K562 (cell line): Measurements from ENCODE around the gene NTN1. TPM values are rescaled to one million over a fixed set of nuclear protein-coding genes. Genes with fewer than 3 reads are reported as not detected.

ENCODE experiments used
- ATAC-seq: fragments of 200-7000 bp; cut with Tn5 transposase; 3 replicates; pipeline ENCODE4 v1.9.1; 2020; ENCODE audit warnings: moderate library complexity
- BruUV-seq: library from RNA; stranded (reverse); fragments of 400-500 nt; replicated peaks from 2 replicates; lab custom pipeline; 2021; lab: Mats Ljungman, UMichigan
- CTCF ChIA-PET: fragments of 300-600 bp; formaldehyde crosslinking; extraction: SDS; loops from one replicate; lab custom pipeline; 2021; ENCODE audit warnings: low intra/inter-chr PET ratio; lab: Yijun Ruan, JAX
- POLR2A ChIA-PET: fragments of 300-600, 350-650 bp; sonication (Branson Sonifier 250); formaldehyde crosslinking; extraction: SDS; loops from one replicate; lab custom pipeline; 2021; ENCODE audit warnings: antibody characterized with exemption, inconsistent platforms; lab: Yijun Ruan, JAX
- DNase-seq, 4 experiments: peaks; one replicate each; pipeline versions ENCODE4 v3.0.0 to v3.0.0-alpha.2; 2011 to 2018; ENCODE audit warnings: low spot score in 3 of 4, mixed read lengths in 3 of 4; ENCODE audit errors: extremely low read depth in 1 of 4
- FAIRE-seq: peaks from 2 replicates; lab custom pipeline; 2011; peaks lifted over from hg19 to GRCh38; lab: Jason Lieb, UNC
- H2AFZ ChIP-seq: 2 replicates; pipeline ENCODE4 v1.6.0; 2011; ENCODE audit warnings: low read depth, low read length, control low read depth, inconsistent platforms
- H3K27ac ChIP-seq: fragments of 200-600 bp; 3 replicates; pipeline ENCODE4 v1.8.0; 2011; ENCODE audit warnings: low read depth, mild to moderate bottlenecking, control low read depth, inconsistent platforms, low read length, moderate library complexity, mixed read lengths; ENCODE audit errors: extremely low read depth
- H3K27me3 ChIP-seq, 2 experiments: fragments of 300-600 bp in 1 of 2; 2 replicates in 1 of 2; 3 replicates in 1 of 2; pipeline versions ENCODE4 v1.6.0 to v1.8.0; 2011; ENCODE audit warnings: inconsistent platforms in 2 of 2, low read length in 2 of 2, mild to moderate bottlenecking in 1 of 2, mixed read lengths in 1 of 2, moderate library complexity in 1 of 2; ENCODE audit not compliant: control insufficient read depth in 2 of 2, insufficient read depth in 2 of 2
- H3K36me3 ChIP-seq: fragments of 300-600 bp; 3 replicates; pipeline ENCODE4 v1.8.0; 2011; ENCODE audit warnings: mild to moderate bottlenecking, low read length, inconsistent platforms; ENCODE audit not compliant: control insufficient read depth, insufficient read depth
- H3K4me1 ChIP-seq, 2 experiments: fragments of 200-600 bp in 1 of 2; replicated peaks in 1 of 2; 2 replicates in 1 of 2; 3 replicates in 1 of 2; pipeline versions ENCODE4 v1.5.1 to v1.8.0; 2011; ENCODE audit warnings: inconsistent platforms in 2 of 2, low read length in 2 of 2, mild to moderate bottlenecking in 1 of 2, mixed read lengths in 1 of 2, moderate library complexity in 1 of 2; ENCODE audit not compliant: control insufficient read depth in 2 of 2, insufficient read depth in 2 of 2
- H3K4me2 ChIP-seq: 2 replicates; pipeline ENCODE4 v1.6.1; 2011; ENCODE audit warnings: low read length, control low read depth, inconsistent platforms, mixed read lengths; ENCODE audit not compliant: insufficient read depth
- H3K4me3 ChIP-seq: fragments of 200-600 bp; sonication (generic), shearing (Covaris generic); 2 replicates; pipeline ENCODE4 v1.5.1; 2016; ENCODE audit warnings: control low read depth, inconsistent platforms
- H3K79me2 ChIP-seq: fragments of 200-600 bp; 3 replicates; pipeline ENCODE4 v1.8.0; 2011; ENCODE audit warnings: low read length, inconsistent platforms; ENCODE audit not compliant: control insufficient read depth, insufficient read depth
- H3K9ac ChIP-seq, 2 experiments: 2 replicates each; pipeline versions ENCODE4 v1.6.0 to v1.6.1; 2011; ENCODE audit warnings: low read depth in 2 of 2, low read length in 2 of 2, control low read depth in 1 of 2, inconsistent platforms in 1 of 2, mild to moderate bottlenecking in 1 of 2, mixed read lengths in 1 of 2; ENCODE audit not compliant: insufficient read depth in 1 of 2
- H3K9me1 ChIP-seq: one replicate; pipeline ENCODE4 v1.6.0; 2011; ENCODE audit warnings: inconsistent platforms, mild to moderate bottlenecking, low read length, moderate library complexity; ENCODE audit not compliant: control insufficient read depth, insufficient read depth
- H3K9me3 ChIP-seq: replicated peaks from 2 replicates; pipeline ENCODE4 v1.5.1; 2011; ENCODE audit warnings: low read depth, low read length, inconsistent platforms; ENCODE audit not compliant: control insufficient read depth, insufficient read depth
- H4K20me1 ChIP-seq: replicated peaks from 2 replicates; pipeline ENCODE4 v1.6.1; 2011; ENCODE audit warnings: low read length, inconsistent platforms, mixed read lengths; ENCODE audit not compliant: control insufficient read depth, insufficient read depth
- ATF1 ChIP-seq, 2 experiments: fragments of 450-650 bp in 1 of 2; IDR thresholded peaks; 2 replicates each; pipeline ENCODE4 v1.6.1; 2016; ENCODE audit warnings: missing compliant biosample characterization in 1 of 2, missing genetic modification characterization in 1 of 2
- ATF7 ChIP-seq: fragments of 450-650 bp; IDR thresholded peaks from 2 replicates; pipeline ENCODE4 v1.7.1; 2014; ENCODE audit warnings: mild to moderate bottlenecking, moderate library complexity
- CREM ChIP-seq: IDR thresholded peaks from 2 replicates; pipeline ENCODE4 v1.6.1; 2014; ENCODE audit warnings: antibody characterized with exemption, low read depth
- FOXA3 ChIP-seq, 2 experiments: fragments of 450-650 bp in 1 of 2; sonication (generic) in 1 of 2; formaldehyde crosslinking; IDR thresholded peaks in 1 of 2; conservative IDR thresholded peaks in 1 of 2; 2 replicates each; pipeline versions ENCODE4 v1.4.0 to v1.8.0; 2020 to 2022; ENCODE audit warnings: mild to moderate bottlenecking in 2 of 2, missing genetic modification reagents in 1 of 2
- JUND ChIP-seq, 2 experiments: IDR thresholded peaks; 2 replicates in 1 of 2; 3 replicates in 1 of 2; pipeline ENCODE4 v1.6.1; 2011; ENCODE audit warnings: borderline replicate concordance in 2 of 2, low read depth in 2 of 2, low read length in 2 of 2, improper control_type of control experiment in 1 of 2, missing biosample characterization in 1 of 2, missing genetic modification characterization in 1 of 2, missing genetic modification reagents in 1 of 2
- MEF2A ChIP-seq: IDR thresholded peaks from 2 replicates; pipeline ENCODE4 v1.6.1; 2011; ENCODE audit warnings: low read depth, mild to moderate bottlenecking, low read length, moderate library complexity; ENCODE audit not compliant: control insufficient read depth
- PHB ChIP-seq: fragments of 250-450 bp; sonication (Bioruptor Pico); IDR thresholded peaks from 2 replicates; pipeline ENCODE4 v1.5.0; 2021
- POLR2G ChIP-seq: fragments of 200-400 bp; formaldehyde crosslinking; IDR thresholded peaks from 2 replicates; pipeline ENCODE4 v1.6.1; 2017; ENCODE audit warnings: low read depth, mild to moderate bottlenecking, antibody characterized with exemption, low read length, moderate library complexity
- SMAD2 ChIP-seq: fragments of 150-350 bp; IDR thresholded peaks from 2 replicates; pipeline ENCODE4 v1.6.1; 2014; ENCODE audit warnings: low read depth, mild to moderate bottlenecking, low read length
- TCF7 ChIP-seq: sonication (generic); IDR thresholded peaks from 2 replicates; pipeline ENCODE4 v1.6.1; 2016; ENCODE audit warnings: antibody characterized with exemption, borderline replicate concordance
- ZNF24 ChIP-seq: fragments of 450-650 bp; IDR thresholded peaks from 2 replicates; pipeline ENCODE4 v1.6.1; 2016
- WGBS: fragments of 100-300 bp; shearing (Covaris generic); methylation state at CpG from one replicate; pipeline ENCODE4 v1.1.6; 2016; ENCODE audit warnings: low coverage, mixed read lengths; ENCODE audit not compliant: insufficient coverage; ENCODE audit errors: missing lambda C conversion rate; 5-methylcytosine and 5-hydroxymethylcytosine counted together
- in situ Hi-C: fragments of 300-500 bp; cut with MboI; formaldehyde crosslinking; loops from 4 replicates; pipeline ENCODE4 v1.15.0; 2018; ENCODE audit warnings: inconsistent platforms, mixed read lengths
- intact Hi-C: fragments of 100-400 bp; cut with micrococcal nuclease; formaldehyde crosslinking; loops from 2 replicates; pipeline ENCODE4 v1.14.2; 2022
- polyA plus RNA-seq, 8 experiments: library from polyadenylated mRNA; depleted of rRNA in 4 of 8; stranded (reverse) in 5 of 8; unstranded in 3 of 8; fragments of >200 nt; fragmentation: Nextera tagmentation in 2 of 8; fragmentation: Illumina TruSeq in 1 of 8; extraction: Ambion mirVana in 2 of 8; extraction: Trizol in 1 of 8; gene quantifications; 2 replicates each; pipeline versions ENCODE4 v1.2.1 to v1.2.3, GENCODE V29; 2011 to 2014; ENCODE audit warnings: inconsistent platforms in 1 of 8, missing spikeins in 1 of 8
- total RNA-seq, 7 experiments: library from RNA; depleted of rRNA in 6 of 7; stranded (reverse); fragments of >200 nt in 6 of 7; fragmentation: Illumina TruSeq in 2 of 7; extraction: Trizol in 2 of 7; gene quantifications; 2 replicates each; pipeline versions ENCODE4 v1.2.1 to v1.2.3, GENCODE V29; 2011 to 2021; ENCODE audit warnings: low replicate concordance in 1 of 7
- TF ChIP-seq, protein P1 (sequence below): fragments of 200-800 bp; sonication (Bioruptor generic); IDR thresholded peaks from 2 replicates; pipeline ENCODE4 v1.6.1; 2017; ENCODE audit warnings: missing genetic modification characterization, missing compliant biosample characterization
- TF ChIP-seq, protein P2 (sequence below): sonication (generic); formaldehyde crosslinking; IDR thresholded peaks from 2 replicates; pipeline ENCODE4 v1.8.0; 2022; ENCODE audit warnings: missing genetic modification reagents, mild to moderate bottlenecking, moderate library complexity, borderline replicate concordance

Gene NTN1
- total and polyA plus RNA-seq, 9 of the 15 experiments (the other 6 are each of a cell fraction or from before 2014, with no cell fraction given), result 0.02 TPM; not detected in 8

DNA sequence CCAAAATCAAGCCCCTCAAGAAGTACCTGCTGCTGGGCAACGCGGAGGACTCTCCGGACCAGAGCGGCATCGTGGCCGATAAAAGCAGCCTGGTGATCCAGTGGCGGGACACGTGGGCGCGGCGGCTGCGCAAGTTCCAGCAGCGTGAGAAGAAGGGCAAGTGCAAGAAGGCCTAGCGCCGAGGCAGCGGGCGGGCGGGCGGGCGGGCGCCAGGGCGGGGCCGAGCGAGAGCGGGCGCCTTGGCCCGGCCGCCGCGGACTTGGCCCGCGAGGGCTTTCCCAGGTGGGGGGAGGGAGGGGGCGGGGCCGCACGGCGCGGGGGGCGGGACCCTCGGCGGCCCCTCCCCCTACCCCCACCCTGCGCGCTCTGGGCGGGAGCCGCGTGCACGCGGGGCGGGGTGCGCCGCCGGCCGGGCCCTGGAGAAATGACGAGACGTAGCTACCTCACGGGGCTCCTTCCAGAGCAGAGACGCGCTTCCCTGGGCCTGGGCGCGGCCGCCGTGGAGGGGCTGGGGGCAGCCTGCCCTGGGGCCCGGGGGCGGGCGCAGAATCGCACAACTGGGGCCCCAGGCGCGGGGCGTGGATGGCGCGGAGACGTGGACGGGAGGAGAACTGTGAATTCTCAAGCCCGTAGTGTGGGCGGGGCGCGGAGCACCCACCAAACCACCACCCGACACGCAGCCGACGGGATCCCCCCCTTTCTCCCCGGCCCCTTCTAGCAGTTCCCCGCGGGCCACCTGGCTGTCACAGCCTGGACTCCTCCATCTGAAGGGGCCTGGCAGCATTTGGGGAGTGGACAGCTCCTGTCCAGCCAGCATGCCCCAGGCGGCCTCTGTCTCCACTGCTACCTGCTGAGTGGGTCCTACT is 218.7 kb downstream of the NTN1 start (continued):
- TF ChIP-seq ATF1 (CRISPR knock-in tag; IDR thresholded peaks at IDR 0.05) (no peak), ATF1 (tag; IDR thresholded peaks at IDR 0.05) (no peak)
- TF ChIP-seq, protein P1, sequence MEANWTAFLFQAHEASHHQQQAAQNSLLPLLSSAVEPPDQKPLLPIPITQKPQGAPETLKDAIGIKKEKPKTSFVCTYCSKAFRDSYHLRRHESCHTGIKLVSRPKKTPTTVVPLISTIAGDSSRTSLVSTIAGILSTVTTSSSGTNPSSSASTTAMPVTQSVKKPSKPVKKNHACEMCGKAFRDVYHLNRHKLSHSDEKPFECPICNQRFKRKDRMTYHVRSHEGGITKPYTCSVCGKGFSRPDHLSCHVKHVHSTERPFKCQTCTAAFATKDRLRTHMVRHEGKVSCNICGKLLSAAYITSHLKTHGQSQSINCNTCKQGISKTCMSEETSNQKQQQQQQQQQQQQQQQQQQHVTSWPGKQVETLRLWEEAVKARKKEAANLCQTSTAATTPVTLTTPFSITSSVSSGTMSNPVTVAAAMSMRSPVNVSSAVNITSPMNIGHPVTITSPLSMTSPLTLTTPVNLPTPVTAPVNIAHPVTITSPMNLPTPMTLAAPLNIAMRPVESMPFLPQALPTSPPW (CRISPR knock-in tag), result peak; percentile 81

DNA sequence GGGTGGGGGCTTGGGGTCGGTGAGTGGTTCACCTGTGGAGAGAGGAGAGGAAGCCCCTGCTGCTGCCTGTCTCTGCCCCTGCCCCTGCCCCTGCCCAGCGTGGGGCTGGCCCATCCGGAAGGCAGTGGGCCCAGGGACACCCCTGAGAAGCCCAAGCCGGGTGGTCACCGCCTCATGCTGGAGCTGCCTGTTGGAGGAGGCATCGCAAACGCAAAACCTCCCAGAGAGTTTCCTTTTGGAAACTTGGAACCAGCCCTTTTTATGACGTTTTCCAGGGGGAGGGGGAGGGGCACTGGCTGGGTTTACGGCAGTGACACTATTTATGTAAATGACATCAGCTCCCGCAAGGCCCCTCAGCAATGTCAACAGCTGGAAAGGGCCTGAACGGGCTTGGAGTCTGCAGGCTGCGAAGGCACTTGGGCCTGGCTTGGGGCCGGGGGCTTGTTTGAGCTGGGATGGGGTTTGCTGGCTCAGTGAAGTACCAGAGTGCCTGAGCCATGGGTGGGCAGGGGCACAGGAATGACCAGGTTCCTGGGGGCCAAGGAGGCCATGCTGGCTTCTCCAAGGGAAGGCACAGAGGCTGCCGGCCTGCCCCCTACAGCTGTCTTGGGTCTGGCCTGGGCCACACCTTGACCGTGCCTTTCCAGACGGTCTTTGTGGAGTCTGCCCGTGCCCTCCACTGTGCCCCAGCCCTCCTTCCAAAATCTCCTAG is 219.5 kb downstream of the NTN1 start:
- peak; percentile 17 to 32 (median 26) for DNase-seq
- POLR2A ChIA-PET, result interaction anchor here (0.5 to 1.0 kb wide), 4 partner anchors 54 to 1197 kb away, joined by 3 read pairs; no protein-coding TSS in a partner anchor
- in situ Hi-C loops, result no loop called here
- no peaks in the 10 kb centered on the region for H3K9me1 ChIP-seq
- peaks cover 0 to 20% of the 10 kb centered on the region in 2 experiments; a peak in 2 of 5 replicates for H3K4me1 ChIP-seq
- H3K27me3 ChIP-seq, result peaks cover 0 to 26% of the 10 kb centered on the region in 2 experiments; a peak in 2 of 5 replicates
- no peak overlapping the region for H3K4me3 ChIP-seq
- 20% methylated on average over 6 of the region's 17 CpGs for WGBS
- no peak for TF ChIP-seq TCF7
- TF ChIP-seq, protein P2, sequence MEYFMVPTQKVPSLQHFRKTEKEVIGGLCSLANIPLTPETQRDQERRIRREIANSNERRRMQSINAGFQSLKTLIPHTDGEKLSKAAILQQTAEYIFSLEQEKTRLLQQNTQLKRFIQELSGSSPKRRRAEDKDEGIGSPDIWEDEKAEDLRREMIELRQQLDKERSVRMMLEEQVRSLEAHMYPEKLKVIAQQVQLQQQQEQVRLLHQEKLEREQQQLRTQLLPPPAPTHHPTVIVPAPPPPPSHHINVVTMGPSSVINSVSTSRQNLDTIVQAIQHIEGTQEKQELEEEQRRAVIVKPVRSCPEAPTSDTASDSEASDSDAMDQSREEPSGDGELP (CRISPR knock-in tag), result peak; percentile 53; the same call in 1 of the 2 replicates
- no peak for TF ChIP-seq SMAD2
- TF ChIP-seq JUND (IDR thresholded peaks at IDR 0.05; ENCODE audit: borderline replicate concordance, low read depth, low read length), result 0 out of 2 replicates have a peak, but pooled peaks have one; percentile 3
- TF ChIP-seq JUND (tag; IDR thresholded peaks at IDR 0.05; ENCODE audit: borderline replicate concordance, low read depth, low read length), result no peak
- 0 out of 4 replicates have a peak, but pooled peaks of 1 of the 2 experiments have one; percentile 24 for TF ChIP-seq FOXA3 (CRISPR knock-in tag; conservative IDR thresholded peaks at IDR 0.05 in 1 of 2, IDR thresholded peaks at IDR 0.05 in 1 of 2)
- TF ChIP-seq POLR2G, result 0 out of 2 replicates have a peak, but pooled peaks have one; percentile 10
- TF ChIP-seq MEF2A, result peak; percentile 74
- TF ChIP-seq PHB (CRISPR knock-in tag), result no peak
- TF ChIP-seq ZNF24, result no peak
- TF ChIP-seq CREM, result peak; percentile 28; the same call in 1 of the 2 replicates
- TF ChIP-seq ATF7, result peak; percentile 30; the same call in 1 of the 2 replicates
- TF ChIP-seq, all 486 proteins: peak for 7
- intact Hi-C loops, result no loop called here
- H2AFZ ChIP-seq, result peak overlapping the region; percentile 59; the same call in 1 of the 2 replicates
- FAIRE-seq, result no peak
- CTCF ChIA-PET, result no interaction called here
- peak overlapping the region; percentile 37; the same call in 1 of the 2 replicates for H3K4me2 ChIP-seq
- ATAC-seq, result peak; percentile 62
- no peaks in the 10 kb centered on the region for H3K36me3 ChIP-seq
- BruUV-seq, result no TSS peak
- peak overlapping the region in 1 of 2 experiments; percentile 82; a peak in 1 of 4 replicates for H3K9ac ChIP-seq
- H3K27ac ChIP-seq, result no peak overlapping the region
- no peaks in the 10 kb centered on the region for H3K9me3 ChIP-seq
- 0 out of 2 replicates have a peak, but pooled peaks cover 5% of the 10 kb centered on the region for H4K20me1 ChIP-seq
- no peaks in the 10 kb centered on the region for H3K79me2 ChIP-seq
